IMR-90 (cell line): ENCODE measurements around the gene RXRB. TPM values are rescaled to one million over a fixed set of nuclear protein-coding genes. Genes with fewer than 3 reads are reported as not detected.

ENCODE experiments used
- ATAC-seq: fragments of 200-7000 bp; cut with Tn5 transposase; 2 replicates; pipeline ENCODE4 v1.9.1; 2020; ENCODE audit warnings: low read depth, mild to moderate bottlenecking, moderate library complexity
- BruUV-seq: library from RNA; stranded (reverse); fragments of 400-500 nt; replicated peaks from 2 replicates; lab custom pipeline; 2021; lab: Mats Ljungman, UMichigan
- CTCF ChIA-PET: fragments of 300-600 bp; formaldehyde crosslinking; extraction: SDS; loops from one replicate; lab custom pipeline; 2021; ENCODE audit warnings: antibody characterized with exemption; lab: Yijun Ruan, JAX
- POLR2A ChIA-PET: fragments of 300-600 bp; sonication (Branson Sonifier 250); formaldehyde crosslinking; loops from one replicate; lab custom pipeline; 2022; ENCODE audit warnings: antibody characterized with exemption; ENCODE audit not compliant: unreplicated experiment; lab: Charles Lee
- DNase-seq: peaks from one replicate; pipeline ENCODE4 v3.0.0; 2013
- H2AFZ ChIP-seq: replicated peaks from 2 replicates; pipeline ENCODE3; 2013; ENCODE audit warnings: low read length, mild to moderate bottlenecking; ENCODE audit not compliant: poor library complexity
- H2AK5ac ChIP-seq: 2 replicates; pipeline ENCODE4 v1.6.1; 2013; ENCODE audit warnings: low read depth, low read length, inconsistent platforms
- H2AK9ac ChIP-seq: replicated peaks from 2 replicates; pipeline ENCODE3; 2013; ENCODE audit warnings: mild to moderate bottlenecking, low read depth, low read length, moderate library complexity; ENCODE audit not compliant: poor library complexity
- H2BK120ac ChIP-seq: 2 replicates; pipeline ENCODE4 v1.6.1; 2013; ENCODE audit warnings: low read depth, low read length, inconsistent platforms
- H2BK15ac ChIP-seq: 3 replicates; pipeline ENCODE4 v1.6.1; 2013; ENCODE audit warnings: low read depth, low read length, inconsistent platforms
- H2BK20ac ChIP-seq: 2 replicates; pipeline ENCODE4 v1.6.1; 2013; ENCODE audit warnings: low read depth, mild to moderate bottlenecking, inconsistent platforms, low read length, moderate library complexity
- H2BK5ac ChIP-seq: 2 replicates; pipeline ENCODE4 v1.6.1; 2013; ENCODE audit warnings: mild to moderate bottlenecking, low read depth, low read length, inconsistent platforms; ENCODE audit not compliant: poor library complexity, severe bottlenecking
- H3K14ac ChIP-seq: replicated peaks from 2 replicates; pipeline ENCODE4 v1.6.1; 2013; ENCODE audit warnings: low read depth, low read length, inconsistent platforms
- H3K18ac ChIP-seq: 2 replicates; pipeline ENCODE4 v1.6.1; 2013; ENCODE audit warnings: low read depth, low read length, control low read depth
- H3K23ac ChIP-seq: 2 replicates; pipeline ENCODE4 v1.6.1; 2013; ENCODE audit warnings: low read depth, low read length, inconsistent platforms
- H3K27ac ChIP-seq: 2 replicates; pipeline ENCODE4 v1.5.1; 2013; ENCODE audit warnings: mild to moderate bottlenecking, control low read depth, low read length; ENCODE audit not compliant: insufficient read depth
- H3K27me3 ChIP-seq: 2 replicates; pipeline ENCODE4 v1.6.1; 2013; ENCODE audit warnings: low read length; ENCODE audit not compliant: control insufficient read depth, insufficient read depth
- H3K36me3 ChIP-seq: 2 replicates; pipeline ENCODE4 v1.6.1; 2013; ENCODE audit warnings: low read length, mixed read lengths; ENCODE audit not compliant: control insufficient read depth, insufficient read depth
- H3K4ac ChIP-seq: 2 replicates; pipeline ENCODE4 v1.6.1; 2013; ENCODE audit warnings: low read depth, low read length, inconsistent platforms
- H3K4me1 ChIP-seq: 2 replicates; pipeline ENCODE4 v1.6.1; 2013; ENCODE audit warnings: low read length, mixed read lengths; ENCODE audit not compliant: control insufficient read depth, insufficient read depth
- H3K4me2 ChIP-seq: 2 replicates; pipeline ENCODE4 v1.6.1; 2013; ENCODE audit warnings: low read depth, mild to moderate bottlenecking, control low read depth, low read length, moderate library complexity
- H3K4me3 ChIP-seq: 2 replicates; pipeline ENCODE4 v1.5.1; 2013; ENCODE audit warnings: low read depth, mild to moderate bottlenecking, control low read depth, low read length, moderate library complexity; ENCODE audit not compliant: insufficient read depth
- H3K56ac ChIP-seq: 2 replicates; pipeline ENCODE4 v1.6.1; 2013; ENCODE audit warnings: low read length, inconsistent platforms; ENCODE audit not compliant: insufficient read depth; ENCODE audit errors: extremely low read depth
- H3K79me1 ChIP-seq, 2 experiments: 2 replicates each; pipeline ENCODE4 v1.6.1; 2013; ENCODE audit warnings: low read length in 2 of 2, inconsistent platforms in 1 of 2, low read depth in 1 of 2
- H3K9ac ChIP-seq: 2 replicates; pipeline ENCODE4 v1.6.1; 2013; ENCODE audit warnings: low read depth, low read length, control low read depth
- H3K9me1 ChIP-seq: 2 replicates; pipeline ENCODE4 v1.6.1; 2013; ENCODE audit warnings: low read length, inconsistent platforms; ENCODE audit not compliant: insufficient read depth
- H3K9me3 ChIP-seq: 2 replicates; pipeline ENCODE4 v1.6.1; 2013; ENCODE audit warnings: low read length; ENCODE audit not compliant: control insufficient read depth, insufficient read depth
- H4K20me1 ChIP-seq: 2 replicates; pipeline ENCODE4 v1.6.1; 2013; ENCODE audit warnings: low read length, inconsistent platforms; ENCODE audit not compliant: insufficient read depth
- H4K5ac ChIP-seq: 2 replicates; pipeline ENCODE4 v1.6.1; 2013; ENCODE audit warnings: mild to moderate bottlenecking, low read depth, low read length, control low read depth
- H4K8ac ChIP-seq, 2 experiments: 2 replicates each; pipeline ENCODE4 v1.6.1; 2013; ENCODE audit warnings: low read depth in 2 of 2, low read length in 2 of 2, control low read depth in 1 of 2, inconsistent platforms in 1 of 2
- H4K91ac ChIP-seq: 2 replicates; pipeline ENCODE4 v1.6.1; 2013; ENCODE audit warnings: low read depth, low read length, inconsistent platforms; ENCODE audit not compliant: insufficient read depth
- CEBPB ChIP-seq: IDR thresholded peaks from 2 replicates; pipeline ENCODE4 v1.6.1; 2012; ENCODE audit warnings: low read depth, low read length, improper control_type of control experiment
- CHD1 ChIP-seq: IDR thresholded peaks from 2 replicates; pipeline ENCODE4 v1.6.1; 2012; ENCODE audit warnings: low read depth, low read length, improper control_type of control experiment
- CTCF ChIP-seq: conservative IDR thresholded peaks from 2 replicates; pipeline ENCODE4 v1.5.1; 2012; ENCODE audit warnings: mild to moderate bottlenecking, low read depth, low read length, improper control_type of control experiment
- MAFK ChIP-seq: IDR thresholded peaks from 2 replicates; pipeline ENCODE4 v1.6.1; 2012; ENCODE audit warnings: low read depth, low read length, improper control_type of control experiment
- MAZ ChIP-seq: IDR thresholded peaks from 2 replicates; pipeline ENCODE4 v1.6.1; 2012; ENCODE audit warnings: low read depth, mild to moderate bottlenecking, low read length, improper control_type of control experiment, moderate library complexity, borderline replicate concordance
- MXI1 ChIP-seq: IDR thresholded peaks from 2 replicates; pipeline ENCODE4 v1.6.1; 2012; ENCODE audit warnings: low read depth, mild to moderate bottlenecking, low read length, moderate library complexity, borderline replicate concordance
- NFE2L2 ChIP-seq: fragments of 150-350 bp; IDR thresholded peaks from 2 replicates; pipeline ENCODE4 v1.6.1; 2016; ENCODE audit warnings: low read depth, mild to moderate bottlenecking, low read length
- POLR2A ChIP-seq: IDR thresholded peaks from 2 replicates; pipeline ENCODE4 v1.6.1; 2012; ENCODE audit warnings: mild to moderate bottlenecking, low read depth, low read length
- RCOR1 ChIP-seq: IDR thresholded peaks from 2 replicates; pipeline ENCODE4 v1.6.1; 2012; ENCODE audit warnings: mild to moderate bottlenecking, low read length, improper control_type of control experiment; ENCODE audit not compliant: insufficient replicate concordance
- RFX5 ChIP-seq: IDR thresholded peaks from 2 replicates; pipeline ENCODE4 v1.8.0; 2012; ENCODE audit warnings: low read depth, mild to moderate bottlenecking, low read length, moderate library complexity
- SMC3 ChIP-seq: fragments of 150-350 bp; IDR thresholded peaks from 2 replicates; pipeline ENCODE4 v1.6.1; 2016; ENCODE audit warnings: low read depth, mild to moderate bottlenecking, antibody characterized with exemption, low read length, moderate library complexity
- USF2 ChIP-seq: fragments of 150-350 bp; IDR thresholded peaks from 2 replicates; pipeline ENCODE4 v1.6.1; 2017; ENCODE audit warnings: mild to moderate bottlenecking, antibody characterized with exemption, low read length, low read depth
- WGBS, 2 experiments: methylation state at CpG; one replicate each; pipeline versions ENCODE4 v1.1.5 to v1.1.7; 2013; ENCODE audit warnings: missing lambda C conversion rate in 2 of 2; ENCODE audit not compliant: insufficient read length in 1 of 2; ENCODE audit errors: extremely low coverage in 2 of 2; 5-methylcytosine and 5-hydroxymethylcytosine counted together
- dilution Hi-C: fragments of 300-500 bp; cut with HindIII; formaldehyde crosslinking; loops from one replicate; pipeline ENCODE4 v1.14.3; 2018; ENCODE audit warnings: low sequenced_read_pairs; ENCODE audit not compliant: unreplicated experiment
- in situ Hi-C: fragments of 300-500 bp; cut with MboI; formaldehyde crosslinking; loops from 3 replicates; pipeline ENCODE4 v1.14.3; 2019; ENCODE audit warnings: low sequenced_read_pairs, inconsistent platforms, mixed read lengths
- intact Hi-C: fragments of 100-400 bp; cut with micrococcal nuclease; formaldehyde crosslinking; loops from 2 replicates; pipeline ENCODE4 v1.10.0; 2022
- polyA plus RNA-seq, 3 experiments: library from polyadenylated mRNA; depleted of rRNA; stranded (reverse); fragments of >200 nt; gene quantifications; 2 replicates each; pipeline ENCODE4 v1.2.3, GENCODE V29; 2012; ENCODE audit warnings: low replicate concordance in 1 of 3
- total RNA-seq: library from RNA; depleted of rRNA; stranded (reverse); fragments of >200 nt; gene quantifications from 2 replicates; pipeline ENCODE4 v1.2.3, GENCODE V29; 2012

Gene RXRB
- total and polyA plus RNA-seq, 2 of the 4 experiments (the other 2 are of a cell fraction): 18.6 to 53.7 TPM

DNA sequence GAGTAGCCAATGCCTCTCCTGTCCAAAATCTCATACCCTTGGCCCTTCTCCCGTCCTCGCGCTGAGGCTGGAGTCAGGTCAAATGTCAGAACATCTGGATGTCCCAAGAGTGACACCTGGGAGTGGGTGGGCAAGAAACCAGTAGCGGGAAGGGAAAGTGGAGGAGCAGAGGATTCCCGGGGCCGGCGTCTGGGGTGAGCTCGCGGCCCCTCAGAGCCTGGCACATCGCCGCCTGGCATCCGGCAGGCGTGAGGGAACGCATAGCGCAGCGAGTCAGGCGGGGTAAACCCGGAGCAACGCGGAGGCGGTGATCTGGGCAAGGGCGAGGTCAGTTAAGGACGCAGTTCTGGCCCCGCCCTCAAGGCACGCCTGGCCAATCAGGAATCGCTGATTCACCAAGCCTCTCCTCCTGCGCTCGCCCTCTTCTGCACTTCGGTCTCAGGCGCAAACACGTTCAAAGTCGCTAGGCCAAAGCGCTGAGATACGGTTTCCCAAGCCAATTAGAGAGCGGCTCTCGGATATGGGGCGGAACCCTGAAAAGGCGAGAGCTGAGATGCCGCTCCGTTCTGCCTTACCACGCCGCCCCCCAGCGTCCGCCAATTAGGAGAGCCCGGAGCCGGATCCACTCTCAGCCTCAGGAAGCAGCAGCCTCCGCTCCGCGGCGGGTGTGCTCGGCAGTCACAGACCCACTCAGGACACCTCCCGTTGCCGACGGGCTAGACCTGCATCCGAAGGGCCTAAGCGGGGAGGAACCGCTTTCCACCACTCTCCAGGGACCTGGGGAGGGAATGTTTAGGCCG is 48.7 kb upstream of the RXRB start:
- peak overlapping the region; percentile 74 to 96 for H4K8ac ChIP-seq
- H3K4me1 ChIP-seq: peaks cover 12% of the 10 kb centered on the region
- H4K91ac ChIP-seq: peak overlapping the region; percentile 91
- H3K23ac ChIP-seq: peak overlapping the region; percentile 95
- no TSS peak for BruUV-seq
- DNase-seq: peak; percentile 99
- H2AK5ac ChIP-seq: peak overlapping the region; percentile 97
- H3K9ac ChIP-seq: peak overlapping the region; percentile 93
- peak overlapping the region; percentile 96 for H3K14ac ChIP-seq
- peak overlapping the region; percentile 64; the same call in 1 of the 3 replicates for H2BK15ac ChIP-seq
- H2AK9ac ChIP-seq: peak overlapping the region; percentile 97
- intact Hi-C loops (loop anchor here (1.0 to 5.0 kb wide), 7 partner anchors 48 to 362 kb away; partner anchors contain the start of genes RXRB and SLC39A7), in situ Hi-C loops (loop anchor here (5.0 to 10.0 kb wide), 3 partner anchors 87 to 232 kb away; no protein-coding TSS in a partner anchor), dilution Hi-C loops (no loop called here)
- TF ChIP-seq MXI1 (peak; percentile 66; the same call in 1 of the 2 replicates), NFE2L2 (peak; percentile 31; the same call in 1 of the 2 replicates), MAZ (peak; percentile 56; the same call in 1 of the 2 replicates), RFX5 (no peak), SMC3 (no peak), RCOR1 (no peak), CEBPB (no peak), CHD1 (no peak), USF2 (no peak), CTCF (0 out of 2 replicates have a peak, but pooled peaks have one; percentile 20), MAFK (peak; percentile 58), POLR2A (peak; percentile 88)
- no peaks in the 10 kb centered on the region for H3K9me3 ChIP-seq
- H3K9me1 ChIP-seq: peaks cover 11% of the 10 kb centered on the region
- H3K27me3 ChIP-seq: no peaks in the 10 kb centered on the region
- ATAC-seq: peak; percentile 87
- peaks cover 8% of the 10 kb centered on the region; the same call in 1 of the 2 replicates for H3K36me3 ChIP-seq
- peak overlapping the region; percentile 87 for H3K18ac ChIP-seq
- H2BK20ac ChIP-seq: peak overlapping the region; percentile 64; the same call in 1 of the 2 replicates
- peaks cover 3% of the 10 kb centered on the region; the same call in 1 of the 2 replicates for H4K20me1 ChIP-seq
- H3K4me3 ChIP-seq: peak overlapping the region; percentile 64
- POLR2A ChIA-PET: interaction anchor here (0.6 kb wide), 1 partner anchor 96 kb away, joined by 8 read pairs; no protein-coding TSS in a partner anchor
- H2BK120ac ChIP-seq: peak overlapping the region; percentile 83
- H3K79me1 ChIP-seq: peaks cover 0 to 24% of the 10 kb centered on the region in 2 experiments; a peak in 2 of 4 replicates
- CTCF ChIA-PET: interaction anchor here (0.6 to 1.4 kb wide), 8 partner anchors 14 to 233 kb away, joined by 3 to 6 read pairs (median 3); no protein-coding TSS in a partner anchor
- WGBS, 2 experiments: 1% methylated on average over 22 of the region's 58 CpGs; no CpG with 5 or more reads in 1 of the 2 experiments
- peak overlapping the region; percentile 90 for H3K4me2 ChIP-seq
- H3K56ac ChIP-seq: peak overlapping the region; percentile 88
- peak overlapping the region; percentile 94 for H2AFZ ChIP-seq
- peak overlapping the region; percentile 95 for H3K27ac ChIP-seq
- H3K4ac ChIP-seq: peak overlapping the region; percentile 97
- H4K5ac ChIP-seq: peak overlapping the region; percentile 89
- H2BK5ac ChIP-seq: peak overlapping the region; percentile 92
